GM18858 (cell line): ENCODE measurements around the gene CSNK2B.

Experiments
- ATAC-seq: cut with Tn5 transposase; IDR thresholded peaks from one replicate; pipeline ENCODE4 v1.9.1; 2021; ENCODE audit not compliant: unreplicated experiment

CSNK2B gene

DNA sequence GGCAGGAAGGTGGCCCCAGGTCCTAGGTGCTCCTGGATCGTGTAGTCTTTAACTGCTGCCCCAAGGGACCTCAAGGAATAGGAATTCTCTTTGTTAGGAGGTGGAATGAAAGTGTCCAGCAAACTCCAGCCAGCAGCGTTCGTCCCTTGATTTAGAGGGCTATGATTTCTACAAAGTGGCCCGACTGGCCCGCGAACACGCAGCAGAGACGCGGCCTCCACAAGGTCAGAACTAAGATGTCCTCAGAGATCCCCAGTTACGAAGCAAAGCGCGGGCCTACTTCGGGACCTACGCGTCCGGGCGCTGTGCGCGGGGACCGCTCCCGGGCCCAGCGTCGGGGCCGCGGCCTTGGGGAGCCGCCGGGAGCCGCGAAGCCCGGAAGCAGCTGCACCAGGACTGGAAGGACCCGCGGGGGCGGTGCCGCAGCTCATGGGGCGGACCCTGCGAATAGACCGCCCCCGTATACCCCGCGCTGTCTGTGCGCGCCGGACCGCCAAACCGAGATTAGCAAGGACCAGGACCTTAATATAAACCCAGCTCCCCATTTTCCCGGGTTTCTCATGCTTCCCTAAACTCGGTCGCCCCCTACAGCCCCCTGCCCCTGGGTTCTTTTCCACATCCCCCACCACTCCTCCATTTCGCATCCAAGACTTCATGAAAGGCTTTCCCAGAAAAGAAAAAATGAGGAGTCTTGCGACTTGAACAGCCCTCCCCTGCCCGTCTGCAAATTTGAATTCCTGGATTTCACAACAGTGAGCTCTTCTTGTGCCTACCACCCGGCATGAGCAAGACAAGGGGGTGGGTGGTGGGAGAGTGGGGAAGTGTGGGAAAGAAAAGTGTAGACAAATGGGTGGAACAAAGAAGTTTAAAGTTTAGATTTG, 5.3 kb upstream of the CSNK2B start, which contains the start of gene C6orf47:
Gene C6orf47, minus strand, starts transcription at position 398 of the 881 bp plus-strand sequence. CDS start 831 bp downstream, outside the sequence.
- no peak for ATAC-seq

DNA sequence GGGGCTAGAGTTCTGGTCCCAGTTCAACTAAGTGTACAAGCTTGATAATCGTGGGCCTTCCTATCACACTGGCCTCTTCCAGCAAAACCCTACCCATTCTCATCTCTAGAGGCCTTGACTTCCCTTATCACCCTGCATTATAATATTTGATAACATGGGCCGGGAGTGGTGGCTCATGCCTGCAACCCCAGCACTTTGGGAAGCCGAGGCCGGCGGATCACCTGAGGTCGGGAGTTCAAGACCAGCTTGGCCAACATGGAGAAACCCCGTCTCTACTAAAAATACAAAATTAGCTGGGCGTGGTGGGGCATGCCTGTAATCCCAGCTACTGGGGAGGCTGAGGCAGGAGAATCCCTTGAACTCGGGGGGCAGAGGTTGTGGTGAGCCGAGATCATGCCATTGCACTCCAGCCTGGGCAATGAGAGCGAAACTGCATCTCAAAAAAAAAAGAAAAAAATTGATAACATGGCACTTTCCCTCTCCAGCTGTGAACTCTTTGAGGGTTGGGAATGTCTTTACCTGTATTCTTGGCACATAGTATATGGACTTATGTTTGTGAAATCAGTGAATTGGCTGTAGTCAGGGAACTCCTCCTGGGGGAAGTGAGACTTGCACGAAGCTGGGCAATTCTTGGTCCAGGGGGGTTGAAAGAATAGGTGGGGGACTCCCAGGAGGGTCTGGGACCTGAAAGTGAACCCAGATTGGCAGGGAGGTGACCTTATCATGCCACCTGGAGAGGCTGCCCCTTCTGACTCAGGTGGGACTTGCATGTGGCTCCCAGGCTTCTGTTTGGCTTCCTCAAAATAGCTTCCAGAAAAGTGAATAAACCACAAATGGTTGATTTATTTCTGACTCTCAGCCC, 4.4 kb upstream of the CSNK2B start:
- no peak for ATAC-seq

DNA sequence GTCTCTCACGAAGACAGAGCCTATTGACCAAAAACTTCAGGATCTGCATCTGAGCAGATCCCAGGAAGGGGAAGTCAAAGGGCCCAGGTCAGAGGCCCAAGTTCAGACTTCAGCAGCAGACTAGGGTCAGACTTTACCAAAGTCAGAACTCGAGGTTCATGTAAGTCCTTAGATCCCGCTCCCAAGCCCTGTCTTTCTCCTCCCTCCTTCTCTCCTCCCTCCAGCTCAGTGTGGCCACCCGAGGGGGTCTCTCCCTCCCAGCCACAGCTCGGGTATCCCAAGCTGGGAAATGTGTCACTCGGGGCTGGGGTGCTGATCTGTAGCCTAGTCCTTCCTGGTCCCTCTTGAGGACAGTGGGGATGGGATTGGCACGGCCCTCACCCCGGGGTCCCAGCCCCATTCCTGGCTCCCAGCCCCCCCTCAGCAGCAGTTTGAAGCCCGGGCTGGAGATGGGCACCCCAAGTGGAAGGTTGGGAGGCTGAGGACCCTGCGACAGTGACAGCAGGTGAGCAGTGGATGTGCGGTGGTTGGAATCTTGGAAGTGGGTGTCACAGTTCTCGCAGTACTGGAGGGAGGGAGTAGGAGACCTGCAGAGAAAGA, 3.7 kb upstream of the CSNK2B start:
- no peak for ATAC-seq

DNA sequence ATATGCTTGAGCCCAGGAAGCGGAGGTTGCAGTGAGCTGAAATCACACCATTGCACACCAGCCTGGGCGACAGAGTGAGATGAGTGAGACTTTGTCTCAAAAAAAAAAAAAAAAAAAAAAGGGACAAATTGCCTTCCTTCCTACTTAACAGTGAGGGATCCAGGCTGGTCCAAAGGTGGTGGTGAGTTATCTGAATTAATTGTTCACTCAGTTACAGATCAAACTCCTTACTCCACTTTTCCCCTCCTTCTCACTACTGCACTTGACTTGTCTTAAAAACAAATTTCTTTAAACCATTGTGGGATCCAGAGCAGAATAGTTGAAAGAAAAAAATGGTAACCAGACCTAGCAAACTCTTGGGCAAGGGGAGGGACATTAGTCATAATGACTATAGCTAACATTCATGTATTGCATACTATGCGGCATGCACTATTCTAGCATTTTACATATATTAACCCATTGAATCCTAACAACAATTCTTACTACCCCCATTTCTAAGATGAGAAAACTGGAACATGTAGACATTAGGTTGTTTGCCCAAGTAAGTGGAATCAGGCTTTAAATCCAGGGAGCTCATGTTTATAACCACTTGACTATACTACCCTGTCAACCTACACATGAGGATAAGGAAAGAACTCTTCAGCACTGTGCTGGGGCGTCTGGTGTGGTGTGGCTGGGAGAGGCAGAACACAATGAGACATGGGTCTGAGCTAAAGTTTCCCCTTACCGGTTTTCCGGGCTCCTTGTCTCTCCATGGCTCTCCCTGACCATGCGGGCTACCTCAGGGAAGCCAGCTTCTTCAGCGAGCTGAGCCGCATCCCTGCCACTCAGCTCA, 2.5 kb upstream of the CSNK2B start:
- ATAC-seq: no peak

DNA sequence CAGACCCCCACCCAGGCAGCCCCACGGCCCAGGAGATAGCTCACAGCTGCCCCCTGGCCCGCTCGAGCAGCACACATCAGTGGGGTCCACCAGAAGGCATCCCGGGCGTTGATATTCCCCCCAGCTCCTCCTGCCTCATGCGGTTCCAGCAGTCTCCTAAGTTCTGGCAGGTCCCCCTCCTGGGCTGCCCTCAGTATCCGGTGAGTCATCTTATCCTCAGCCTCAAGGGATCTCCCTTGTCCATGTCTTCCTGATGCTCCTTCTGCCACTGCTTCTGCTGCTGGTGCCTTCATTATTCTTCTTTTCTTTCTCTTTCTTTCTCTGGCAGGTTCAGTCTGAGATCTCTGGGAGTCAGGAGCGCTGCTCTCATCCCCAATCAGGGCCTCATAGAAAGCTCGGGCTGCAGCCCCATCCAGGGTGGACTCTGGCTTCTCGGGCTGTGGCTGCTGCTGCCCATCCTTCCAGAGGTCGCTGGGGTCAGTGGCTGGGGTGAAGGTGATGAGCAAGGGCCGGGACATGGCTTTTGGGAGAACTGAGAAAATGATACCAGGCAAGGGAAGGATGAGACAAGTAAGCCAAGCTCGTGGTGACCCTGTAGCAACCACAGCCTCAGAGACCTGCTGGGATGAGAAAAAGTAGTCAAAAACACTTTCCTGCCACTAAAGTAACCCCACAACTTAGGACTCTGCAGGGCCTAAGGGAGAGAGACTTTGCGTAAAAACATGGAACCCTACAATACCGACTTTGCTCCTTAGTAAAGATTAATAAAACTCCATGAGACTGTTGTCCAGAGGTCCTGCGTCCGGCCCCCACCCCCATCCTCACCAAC, 1.7 kb upstream of the CSNK2B start:
- ATAC-seq: no peak

DNA sequence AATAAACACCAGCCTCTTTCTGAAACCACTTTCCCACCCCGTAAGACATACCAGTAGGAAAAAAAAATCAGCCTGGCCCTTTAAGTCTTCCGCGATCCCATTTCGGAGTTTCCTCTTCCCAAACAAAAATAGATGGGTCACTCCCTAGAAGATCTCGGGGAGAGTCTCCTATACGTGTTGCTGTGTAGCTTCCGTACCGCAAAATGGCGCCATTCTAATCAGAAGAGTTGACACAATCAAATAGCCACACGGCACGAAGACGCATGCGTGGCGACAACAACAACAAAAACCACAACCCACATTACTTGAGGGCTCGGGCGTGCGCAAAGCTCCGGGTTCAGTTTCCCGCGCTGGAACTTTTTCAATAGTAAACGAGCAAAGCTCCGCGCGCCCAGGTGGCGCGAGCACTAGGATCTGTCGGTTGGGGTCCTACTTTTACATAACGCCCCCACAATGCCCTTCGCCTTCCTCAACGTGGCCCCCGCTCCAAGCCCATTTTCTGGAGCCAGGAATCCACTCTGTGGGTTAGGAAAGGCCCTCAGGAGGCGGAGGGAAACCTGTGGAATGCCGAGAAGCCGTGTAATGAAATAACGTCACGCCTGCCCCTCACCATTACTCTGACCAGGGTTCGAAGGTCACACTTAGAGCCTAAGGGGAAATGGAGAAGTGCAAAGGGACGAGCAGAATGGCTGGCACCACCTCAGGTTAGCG, 935 bp upstream of the CSNK2B start, which contains the start of gene GPANK1:
Gene GPANK1, minus strand, starts transcription at position 208 of the 711 bp plus-strand sequence. CDS start 519 bp downstream, outside the sequence.
- ATAC-seq: no peak

DNA sequence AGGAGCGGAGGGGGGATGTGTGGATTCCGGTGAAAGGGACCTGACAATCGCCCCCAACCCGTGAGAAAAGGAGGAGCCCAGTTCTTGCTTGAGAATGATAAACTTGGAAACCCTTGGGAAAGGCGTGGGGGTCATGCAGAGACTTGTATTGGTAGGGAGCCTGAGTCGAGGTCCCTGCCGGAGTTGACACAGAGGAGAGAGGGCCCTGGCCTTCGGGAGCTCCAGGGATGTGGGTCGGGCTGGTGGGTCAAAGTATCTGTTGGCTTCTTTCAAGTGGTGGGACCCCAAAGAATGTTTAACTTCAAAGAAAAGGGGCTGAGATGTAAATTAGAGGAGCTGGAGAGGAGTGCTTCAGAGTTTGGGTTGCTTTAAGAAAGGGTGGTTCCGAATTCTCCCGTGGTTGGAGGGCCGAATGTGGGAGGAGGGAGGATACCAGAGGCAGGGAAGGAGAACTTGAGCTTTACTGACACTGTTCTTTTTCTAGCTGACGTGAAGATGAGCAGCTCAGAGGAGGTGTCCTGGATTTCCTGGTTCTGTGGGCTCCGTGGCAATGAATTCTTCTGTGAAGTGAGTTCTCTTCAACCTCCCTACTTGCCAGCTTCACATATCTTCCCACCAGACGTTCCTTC, 571 bp downstream of the CSNK2B start:
- no peak for ATAC-seq

DNA sequence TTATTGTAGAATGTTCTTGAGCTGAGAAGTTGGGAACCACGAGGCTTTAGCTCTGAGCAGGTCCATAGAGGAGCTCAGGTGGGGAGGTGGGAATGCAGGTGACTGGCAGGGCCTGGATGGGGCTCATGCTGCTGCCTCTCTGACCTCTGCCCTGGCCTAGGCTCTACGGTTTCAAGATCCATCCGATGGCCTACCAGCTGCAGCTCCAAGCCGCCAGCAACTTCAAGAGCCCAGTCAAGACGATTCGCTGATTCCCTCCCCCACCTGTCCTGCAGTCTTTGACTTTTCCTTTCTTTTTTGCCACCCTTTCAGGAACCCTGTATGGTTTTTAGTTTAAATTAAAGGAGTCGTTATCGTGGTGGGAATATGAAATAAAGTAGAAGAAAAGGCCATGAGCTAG, 3.8 kb downstream of the CSNK2B start, which contains the start of gene LY6G5B:
Gene LY6G5B, plus strand, starts transcription at position 301 of the 400 bp plus-strand sequence. CDS start 975 bp downstream, outside the sequence.
- ATAC-seq: no peak

DNA sequence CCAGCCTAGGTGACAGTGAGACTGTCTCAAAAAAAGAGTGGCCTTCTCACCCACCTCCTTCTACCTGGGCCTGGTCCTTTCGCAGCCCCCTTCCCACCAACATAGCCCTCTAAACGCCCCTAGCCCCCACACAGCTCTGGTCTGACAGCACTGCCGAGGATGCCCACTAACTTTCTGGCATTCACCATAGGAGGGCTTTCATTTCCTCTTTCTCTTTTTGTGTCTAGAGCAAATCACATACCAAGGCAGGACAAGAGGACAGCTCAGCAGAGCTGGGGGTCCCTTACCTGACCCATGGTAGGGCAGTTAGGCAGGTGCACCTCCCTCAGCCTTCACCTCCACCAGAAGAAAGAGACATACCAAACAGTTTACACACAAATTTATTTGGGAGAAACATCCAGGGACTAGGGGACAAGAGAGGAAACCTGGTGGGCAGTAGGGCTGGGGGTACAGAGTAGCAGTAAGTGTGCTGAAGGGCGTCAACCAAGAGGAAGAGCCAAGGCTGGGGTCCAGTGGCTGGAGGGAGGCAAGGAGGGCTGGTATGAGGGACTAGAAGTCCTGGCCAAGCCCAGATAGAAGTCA, 10.5 kb downstream of the CSNK2B start:
- ATAC-seq: no peak

DNA sequence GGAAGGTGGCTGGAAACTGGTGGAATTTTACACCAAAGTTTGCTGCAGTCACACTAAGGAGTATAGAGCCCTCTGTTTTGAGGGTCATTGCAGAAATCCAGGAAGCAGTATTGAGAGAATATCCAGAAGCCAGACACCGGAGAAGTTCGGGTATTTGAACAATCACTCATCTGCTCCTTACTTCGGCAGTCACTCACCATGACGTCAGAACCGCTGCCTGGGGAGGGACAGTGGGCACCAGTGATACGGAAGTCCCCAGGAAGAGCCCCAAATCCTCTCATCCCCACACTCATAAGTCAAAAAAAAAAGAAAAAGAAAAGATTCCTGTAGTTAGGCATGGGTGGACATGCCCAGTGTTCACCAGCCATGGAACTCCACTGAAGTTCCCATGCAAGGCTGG, 11.0 kb downstream of the CSNK2B start:
- no peak for ATAC-seq

DNA sequence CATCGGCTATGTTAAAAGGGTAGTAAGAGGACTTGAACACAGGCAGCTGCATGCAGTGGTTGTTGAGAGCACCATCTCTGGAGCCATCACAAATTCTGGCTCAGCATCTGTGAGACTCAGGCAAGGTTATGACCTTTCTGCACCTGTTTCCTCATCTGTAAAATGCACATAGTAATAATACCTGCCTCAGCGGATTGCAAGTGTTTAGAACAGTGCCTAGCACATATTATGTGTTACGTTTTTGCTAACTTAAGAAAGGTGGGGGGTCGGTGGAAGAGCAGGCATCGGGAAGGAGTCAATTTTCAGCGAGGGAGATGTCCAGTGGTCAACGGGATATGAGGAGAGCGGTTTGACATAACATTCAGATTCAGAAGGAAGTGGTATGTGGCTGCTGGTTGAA, 12.1 kb downstream of the CSNK2B start:
- no peak for ATAC-seq

DNA sequence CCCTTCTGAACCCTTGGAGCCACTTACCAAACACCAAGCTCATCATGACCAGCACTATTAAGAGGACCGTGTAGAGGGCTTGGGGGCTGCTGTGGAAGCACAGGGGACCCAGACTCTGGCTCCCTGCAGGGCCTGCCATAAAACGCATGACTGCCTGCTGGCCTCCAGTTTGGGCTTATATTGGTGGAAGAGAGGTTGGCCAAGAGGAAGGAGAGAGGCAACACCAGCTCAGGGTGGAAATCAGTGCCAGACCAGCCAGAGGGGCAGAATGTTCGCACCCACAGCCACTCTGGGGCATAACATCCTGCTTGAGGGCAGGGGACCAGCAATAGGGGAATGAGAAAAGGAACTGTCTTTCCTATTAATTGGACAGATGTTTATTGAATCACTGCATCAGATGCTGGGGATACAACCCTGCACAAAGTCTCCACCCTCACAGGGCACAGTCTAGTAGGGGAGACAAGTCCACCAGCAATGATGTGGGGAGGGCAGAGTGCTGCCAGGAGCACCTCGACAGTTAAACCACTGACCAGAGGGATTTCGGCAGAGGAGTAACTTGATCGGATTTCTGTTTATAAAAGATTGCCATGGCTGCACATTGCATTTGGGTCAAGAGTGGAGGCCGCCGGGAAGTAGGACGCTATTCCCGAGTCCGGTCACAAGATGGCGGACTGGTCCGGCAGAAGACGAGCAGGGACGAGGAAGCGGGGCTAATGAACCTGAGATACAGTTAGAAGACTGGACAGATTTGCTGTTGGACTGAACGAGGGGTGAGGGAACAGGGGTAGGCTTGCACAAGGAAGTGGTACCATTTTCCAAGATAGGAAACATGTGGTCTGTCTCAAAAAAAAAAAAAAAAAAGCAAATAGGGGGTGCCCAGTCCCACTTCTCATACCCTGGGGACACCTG, 14.6 kb downstream of the CSNK2B start, which contains the start of gene LY6G5C:
Gene LY6G5C, minus strand, starts transcription at position 842 of the 909 bp plus-strand sequence. Its CDS starts 694 bp downstream, at position 148.
- ATAC-seq: no peak

DNA sequence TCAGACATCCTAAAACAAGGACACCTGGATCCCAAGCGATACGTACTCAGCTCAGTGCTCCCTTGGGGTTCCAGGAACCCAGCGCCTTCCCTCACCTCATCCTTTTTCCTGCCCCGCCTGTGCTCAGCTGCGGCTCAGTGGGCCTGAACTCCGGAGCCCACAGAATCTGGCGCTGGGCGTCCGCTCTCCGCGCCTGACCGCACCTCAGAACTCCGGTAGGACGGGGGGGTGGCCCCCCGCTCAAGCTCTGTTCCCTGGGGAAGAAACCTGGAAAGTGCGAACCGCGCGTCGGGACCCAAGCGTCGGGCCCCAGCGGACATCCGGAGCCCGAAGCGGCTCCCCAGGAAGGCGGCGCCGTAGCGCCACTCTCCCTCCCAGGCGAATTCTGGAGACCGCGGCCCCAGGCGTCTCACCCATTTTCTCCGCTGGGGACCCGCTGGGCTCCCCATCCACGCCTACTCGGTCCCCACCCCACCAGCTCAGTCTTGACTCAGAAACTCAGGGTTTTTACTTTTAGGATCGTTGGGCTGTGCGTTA, 15.3 kb downstream of the CSNK2B start:
- no peak for ATAC-seq

DNA sequence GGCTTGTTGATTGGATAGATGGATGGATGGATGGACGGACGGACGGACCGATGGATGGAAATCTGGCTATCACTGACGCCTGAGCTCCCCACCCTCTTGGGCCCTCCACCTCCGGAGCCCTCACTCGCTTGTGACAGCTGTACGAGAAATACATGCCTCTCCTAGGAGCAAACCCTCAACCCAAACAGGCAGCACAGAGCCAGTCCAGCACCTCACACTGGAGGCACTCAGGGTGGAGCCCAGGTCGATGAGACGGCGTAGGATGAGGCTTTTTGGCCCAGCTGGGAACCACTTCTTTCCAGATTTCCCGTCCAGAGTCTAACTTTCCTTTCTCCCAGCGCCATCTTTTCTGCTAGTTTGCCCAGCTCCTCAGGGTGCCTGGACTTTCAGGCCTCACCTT, 17.7 kb downstream of the CSNK2B start:
- ATAC-seq: no peak

DNA sequence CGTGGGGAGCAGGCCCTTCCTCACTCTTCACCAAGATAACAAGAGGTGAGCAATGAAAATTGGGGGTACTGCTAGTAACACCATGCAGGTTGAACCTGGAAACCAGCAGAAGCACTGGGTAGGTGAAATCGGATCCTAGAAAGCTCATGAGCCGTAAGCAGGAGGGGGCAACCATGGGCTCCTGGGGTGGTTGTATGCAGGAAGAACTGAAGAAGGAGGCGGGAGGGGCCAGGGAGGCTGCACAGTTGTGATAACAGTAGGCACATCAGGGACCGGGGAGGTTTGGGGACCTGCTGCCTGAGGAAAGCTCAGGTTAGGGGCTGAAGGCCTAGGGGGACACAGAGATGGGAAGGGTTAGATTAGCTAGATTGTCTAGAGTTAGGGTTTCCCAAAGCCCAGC, 20.6 kb downstream of the CSNK2B start:
- ATAC-seq: no peak

DNA sequence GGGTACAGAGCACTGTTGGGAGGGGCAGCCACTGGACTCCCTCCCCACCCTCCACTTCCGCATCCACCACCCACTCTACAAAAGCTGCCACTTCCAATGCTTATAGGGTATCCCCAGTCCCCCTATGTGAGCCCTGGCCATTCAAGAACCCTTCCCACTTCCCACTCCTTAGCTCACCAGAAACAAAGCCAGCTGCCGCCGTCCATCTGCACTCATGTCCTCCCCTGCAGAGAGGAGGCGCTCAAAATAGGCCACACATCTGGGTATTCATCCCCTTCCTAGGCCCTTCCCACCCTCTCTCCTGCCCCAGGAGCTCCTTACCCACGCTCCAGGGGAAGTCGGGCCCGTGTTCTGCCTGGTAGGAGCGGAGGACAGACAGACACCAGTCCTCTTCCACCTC, 21.4 kb downstream of the CSNK2B start:
- ATAC-seq: no peak
